Stimulated activated CD8-positive, alpha-beta memory T cell treated with anti-CD3 and anti-CD28 coated beads, Interleukin-15, amount 100 ng/mL, for 48 hours (primary cell): ENCODE results near the gene UBE2L3.
"Not testable (repeated sequence)": the region's sequence is repeated elsewhere in the genome, so short reads cannot be mapped to it uniquely, and the experiment has no call there.

Experiments used
- DNase-seq, 2 donors: peaks; one replicate each; pipeline ENCODE4 v3.0.0-alpha.2; 2020; ENCODE audit warnings: low read depth in 2 of 2

The UBE2L3 gene

GRCh38 chr22:21571679-21572078 lies 4.2 kb downstream of the UBE2L3 start:
- DNase-seq: no peak

- no peak for DNase-seq
These were observed 5.8 kb downstream of the UBE2L3 start for GRCh38 chr22:21573293-21573734.

- DNase-seq: no peak
These were observed 6.4 kb downstream of the UBE2L3 start for GRCh38 chr22:21573750-21574494.

GRCh38 chr22:21579474-21579851 lies 11.9 kb downstream of the UBE2L3 start:
- no peak for DNase-seq

- not testable (repeated sequence) for DNase-seq
These were observed 13.1 kb downstream of the UBE2L3 start for GRCh38 chr22:21580623-21581007.

- not testable (repeated sequence) for DNase-seq
These were observed 13.6 kb downstream of the UBE2L3 start for GRCh38 chr22:21581009-21581713.

GRCh38 chr22:21582801-21583740 lies 15.6 kb downstream of the UBE2L3 start:
- DNase-seq: no peak

GRCh38 chr22:21585389-21585788 lies 17.9 kb downstream of the UBE2L3 start:
- no peak for DNase-seq

- peak; percentile 37 to 48 for DNase-seq
These were observed 20.5 kb downstream of the UBE2L3 start for GRCh38 chr22:21587803-21588611.

- no peak for DNase-seq
These were observed 21.9 kb downstream of the UBE2L3 start for GRCh38 chr22:21589396-21589795.

GRCh38 chr22:21590809-21591641 lies 23.5 kb downstream of the UBE2L3 start:
- no peak for DNase-seq

GRCh38 chr22:21591695-21592094 lies 24.2 kb downstream of the UBE2L3 start:
- DNase-seq: no peak

GRCh38 chr22:21592422-21592821 lies 24.9 kb downstream of the UBE2L3 start:
- no peak for DNase-seq

GRCh38 chr22:21593406-21594232 lies 26.1 kb downstream of the UBE2L3 start:
- no peak for DNase-seq

- no peak for DNase-seq
These were observed 27.4 kb downstream of the UBE2L3 start for GRCh38 chr22:21594865-21595452.

- DNase-seq: not testable (repeated sequence)
These were observed 29.0 kb downstream of the UBE2L3 start for GRCh38 chr22:21596356-21597135.

- no peak for DNase-seq
These were observed 30.8 kb downstream of the UBE2L3 start for GRCh38 chr22:21598302-21598701.
